Activated naive CD8-positive, alpha-beta T cell treated with anti-CD3 and anti-CD28 coated beads, Interleukin-2, amount 50 U/mL, for 24 hours (primary cell): ENCODE results near the gene PTPN20.

Experiments
- ATAC-seq: fragments of 150-1000 bp; cut with Tn5 transposase; one replicate; pipeline ENCODE4 v1.10.0; 2021
- DNase-seq: peaks from one replicate; pipeline ENCODE4 v3.0.0; 2021
- H3K27ac Mint-ChIP-seq: one replicate; pipeline ENCODE4 v1.8.0; 2021; ENCODE audit warnings: mild to moderate bottlenecking, mixed read lengths
- H3K27me3 Mint-ChIP-seq: one replicate; pipeline ENCODE4 v1.8.0; 2021; ENCODE audit warnings: mixed read lengths
- H3K36me3 Mint-ChIP-seq: one replicate; pipeline ENCODE4 v1.8.0; 2021; ENCODE audit warnings: low read depth, mixed read lengths
- H3K4me1 Mint-ChIP-seq: one replicate; pipeline ENCODE4 v1.8.0; 2021; ENCODE audit warnings: mixed read lengths
- H3K4me3 Mint-ChIP-seq: one replicate; pipeline ENCODE4 v1.8.0; 2021; ENCODE audit warnings: mild to moderate bottlenecking, moderate library complexity, mixed read lengths
- H3K9me3 Mint-ChIP-seq: one replicate; pipeline ENCODE4 v1.8.0; 2021; ENCODE audit warnings: mixed read lengths

PTPN20 gene

GRCh38 chr10:47041396-47042198 lies 130.4 kb downstream of the PTPN20 start:
- Mint-ChIP-seq H3K36me3 (no peaks in the 10 kb centered on the region), H3K27me3 (no peaks in the 10 kb centered on the region), H3K4me1 (no peaks in the 10 kb centered on the region), H3K4me3 (no peak overlapping the region), H3K27ac (no peak overlapping the region), H3K9me3 (no peaks in the 10 kb centered on the region)
- no peak for ATAC-seq
- no peak for DNase-seq

DNA sequence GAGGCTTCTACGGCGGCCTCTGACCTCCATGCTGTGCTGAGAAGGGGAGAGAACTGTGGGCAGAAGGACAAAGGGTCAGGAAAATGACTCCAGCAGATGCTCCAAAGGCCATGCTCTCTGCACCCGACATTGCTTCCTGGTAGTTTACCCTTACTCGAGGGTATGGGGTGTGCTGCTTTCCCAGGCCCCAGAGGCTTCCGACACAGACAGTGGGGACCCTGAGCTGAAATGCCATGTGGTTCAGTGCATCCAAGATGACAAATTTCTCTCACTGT lies 130.9 kb downstream of the PTPN20 start:
- H3K9me3 Mint-ChIP-seq: no peaks in the 10 kb centered on the region
- DNase-seq: no peak
- no peaks in the 10 kb centered on the region for H3K36me3 Mint-ChIP-seq
- no peaks in the 10 kb centered on the region for H3K4me1 Mint-ChIP-seq
- no peaks in the 10 kb centered on the region for H3K27me3 Mint-ChIP-seq
- H3K27ac Mint-ChIP-seq: no peak overlapping the region
- no peak overlapping the region for H3K4me3 Mint-ChIP-seq
- no peak for ATAC-seq

DNA sequence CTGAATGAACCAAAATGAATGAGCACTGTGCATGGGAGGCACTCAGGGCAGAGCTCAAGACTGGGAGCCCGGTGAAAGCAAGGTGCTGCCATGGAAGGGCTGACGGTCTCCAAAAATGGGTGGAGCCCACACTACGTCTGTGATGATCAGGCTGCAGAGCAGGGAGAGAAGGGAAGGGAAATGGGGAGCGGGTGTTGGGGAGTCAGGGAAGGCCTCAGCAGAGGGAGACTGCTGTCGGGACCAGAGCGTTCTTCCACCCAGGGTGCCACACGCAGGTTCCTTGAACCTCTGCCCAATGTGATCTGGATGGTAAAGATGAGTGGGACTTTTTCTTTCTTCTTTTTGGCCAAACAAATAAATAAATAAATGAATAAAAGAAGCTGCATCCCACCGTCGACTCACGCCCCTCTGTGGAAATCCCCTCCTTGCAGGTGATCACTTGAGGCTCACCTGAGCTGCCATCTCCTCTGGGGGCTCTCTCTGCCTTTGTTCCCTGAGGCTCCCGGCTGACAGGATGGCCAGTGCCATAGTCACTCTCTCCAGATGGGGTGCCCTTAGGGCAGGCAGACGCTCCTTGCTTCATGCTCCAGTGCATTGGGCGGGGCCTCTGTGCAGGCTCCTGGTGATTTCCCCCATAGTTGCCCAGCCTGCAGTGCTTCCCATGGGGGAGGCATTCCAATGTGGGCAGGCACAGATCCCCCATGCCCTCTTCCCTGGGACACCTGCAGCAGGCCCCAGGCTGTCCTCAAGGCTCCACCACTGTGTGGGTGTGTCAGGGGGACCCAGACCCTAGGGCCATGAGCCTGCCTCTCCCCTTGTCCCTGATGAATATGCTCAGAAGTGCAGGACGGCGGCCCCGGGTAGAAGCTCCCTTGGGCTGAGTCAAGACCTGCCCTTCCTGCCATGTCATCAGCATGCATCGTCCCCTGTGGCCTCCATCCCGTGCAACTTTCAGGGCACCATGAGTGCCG lies 131.8 kb downstream of the PTPN20 start:
- H3K27me3 Mint-ChIP-seq: no peaks in the 10 kb centered on the region
- DNase-seq: no peak
- no peaks in the 10 kb centered on the region for H3K9me3 Mint-ChIP-seq
- H3K4me3 Mint-ChIP-seq: no peak overlapping the region
- H3K27ac Mint-ChIP-seq: no peak overlapping the region
- no peak for ATAC-seq
- H3K4me1 Mint-ChIP-seq: peaks cover 6% of the 10 kb centered on the region
- no peaks in the 10 kb centered on the region for H3K36me3 Mint-ChIP-seq

- no peaks in the 10 kb centered on the region for H3K9me3 Mint-ChIP-seq
These were observed 132.8 kb downstream of the PTPN20 start for GRCh38 chr10:47043928-47044538.

DNA sequence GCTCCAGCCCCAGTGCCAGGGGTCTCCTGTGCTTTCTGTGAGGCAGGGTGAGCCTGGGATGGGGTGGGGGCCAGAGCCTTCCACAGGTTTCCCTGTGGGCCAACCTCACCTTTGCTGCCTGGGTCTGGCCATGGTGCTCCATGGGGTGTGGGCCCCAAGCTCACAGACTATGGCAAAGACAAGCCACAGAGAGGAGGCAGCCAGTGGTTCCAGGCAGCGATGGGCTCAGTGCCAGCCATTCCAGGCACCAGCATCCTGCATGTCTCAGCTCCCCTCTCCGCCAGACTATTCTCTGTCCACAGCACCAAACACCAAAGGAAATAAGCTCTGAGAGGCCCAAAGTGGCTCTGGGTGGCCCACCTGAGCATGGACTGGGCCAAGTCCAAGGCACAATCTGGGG lies 133.5 kb downstream of the PTPN20 start:
- Mint-ChIP-seq H3K27ac (no peak overlapping the region), H3K4me1 (peaks cover 16% of the 10 kb centered on the region), H3K27me3 (no peaks in the 10 kb centered on the region), H3K36me3 (no peaks in the 10 kb centered on the region), H3K4me3 (no peak overlapping the region), H3K9me3 (no peaks in the 10 kb centered on the region)
- DNase-seq (no peak), ATAC-seq (no peak)

More at GRCh38 chr10:47043928-47044538, 132.8 kb downstream of the PTPN20 start:
- no peaks in the 10 kb centered on the region for H3K27me3 Mint-ChIP-seq
- ATAC-seq: no peak
- H3K4me3 Mint-ChIP-seq: no peak overlapping the region
- H3K27ac Mint-ChIP-seq: no peak overlapping the region
- H3K4me1 Mint-ChIP-seq: peaks cover 14% of the 10 kb centered on the region
- no peak for DNase-seq
- no peaks in the 10 kb centered on the region for H3K36me3 Mint-ChIP-seq

GRCh38 chr10:47045331-47045861 lies 134.2 kb downstream of the PTPN20 start:
- Mint-ChIP-seq H3K27me3 (no peaks in the 10 kb centered on the region), H3K9me3 (no peaks in the 10 kb centered on the region), H3K36me3 (no peaks in the 10 kb centered on the region), H3K4me1 (peaks cover 16% of the 10 kb centered on the region), H3K4me3 (no peak overlapping the region), H3K27ac (no peak overlapping the region)
- DNase-seq: no peak
- no peak for ATAC-seq

- Mint-ChIP-seq H3K27ac (no peak overlapping the region), H3K4me3 (no peak overlapping the region)
These were observed 135.3 kb downstream of the PTPN20 start for GRCh38 chr10:47046321-47047126.

DNA sequence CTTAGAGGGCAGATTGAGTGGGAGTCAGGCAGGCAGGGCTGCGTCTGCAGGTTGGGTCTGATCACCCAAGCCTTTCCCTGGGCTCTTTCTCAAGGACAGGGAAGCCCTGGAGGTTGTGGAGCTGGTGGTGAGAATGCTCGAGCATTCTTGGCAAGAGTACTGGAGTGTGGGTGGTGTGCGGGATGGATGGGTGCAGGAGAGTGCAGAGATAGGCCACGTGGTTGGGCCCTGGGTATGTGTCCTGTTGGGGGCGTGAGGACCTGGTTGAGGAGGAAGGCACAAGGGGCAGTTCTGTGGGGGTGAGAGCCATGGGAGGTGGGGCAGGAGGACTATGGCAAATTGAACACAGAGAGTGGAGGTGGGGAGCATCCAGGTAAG lies 135.9 kb downstream of the PTPN20 start:
- Mint-ChIP-seq H3K4me1 (peaks cover 16% of the 10 kb centered on the region), H3K4me3 (no peak overlapping the region), H3K9me3 (no peaks in the 10 kb centered on the region), H3K27me3 (no peaks in the 10 kb centered on the region), H3K36me3 (no peaks in the 10 kb centered on the region), H3K27ac (no peak overlapping the region)
- no peak for DNase-seq
- ATAC-seq: no peak

More at GRCh38 chr10:47046321-47047126, 135.3 kb downstream of the PTPN20 start:
- Mint-ChIP-seq H3K9me3 (no peaks in the 10 kb centered on the region), H3K27me3 (no peaks in the 10 kb centered on the region), H3K4me1 (peaks cover 16% of the 10 kb centered on the region), H3K36me3 (no peaks in the 10 kb centered on the region)
- ATAC-seq: no peak
- DNase-seq: no peak

DNA sequence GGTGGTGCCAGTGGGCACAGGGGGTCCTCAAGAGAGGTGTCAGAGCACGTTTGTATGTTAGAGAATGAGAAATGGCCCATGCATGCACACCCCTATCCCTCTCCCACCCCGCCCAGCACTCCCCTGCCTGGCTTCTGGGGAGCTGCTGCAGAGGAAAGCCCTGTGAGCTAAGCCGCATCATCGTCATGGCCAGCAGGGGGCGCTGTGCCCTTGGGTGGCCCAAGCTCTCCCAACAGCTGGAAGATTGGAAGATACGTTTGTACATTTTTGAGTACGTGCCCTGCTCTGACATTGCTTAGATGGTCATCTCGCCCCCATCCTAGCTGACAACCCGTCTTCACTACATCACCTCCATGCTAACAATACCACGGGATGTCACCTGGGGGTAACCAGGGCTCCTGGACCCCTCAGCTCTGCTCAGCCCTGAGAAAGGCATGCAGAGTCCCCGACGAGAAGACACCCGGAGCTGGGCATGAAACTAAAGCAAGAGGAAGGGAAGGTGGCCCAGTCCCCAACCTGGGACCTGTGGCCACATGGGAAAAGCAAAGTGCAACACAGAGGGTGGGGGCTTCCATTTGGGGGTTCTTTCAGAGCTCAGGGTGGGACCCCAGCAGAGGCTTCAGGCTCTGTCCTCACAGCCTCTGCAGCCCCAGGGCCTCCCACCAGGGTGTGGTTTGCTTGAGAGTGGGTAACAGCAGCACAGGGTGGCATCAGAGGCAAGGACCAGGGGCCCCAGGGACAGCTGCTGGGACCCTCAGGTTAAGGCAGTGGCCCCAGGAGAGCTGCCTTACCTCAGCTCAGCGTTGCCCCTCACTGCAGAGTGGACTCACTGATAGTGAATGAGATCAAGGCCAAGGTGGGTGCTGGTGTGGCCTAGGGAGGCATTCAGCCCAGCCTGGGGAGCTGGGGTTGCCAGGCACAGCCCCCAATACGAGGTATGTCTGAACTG lies 136.6 kb downstream of the PTPN20 start:
- no peaks in the 10 kb centered on the region for H3K27me3 Mint-ChIP-seq
- peak; percentile 85 for DNase-seq
- peaks cover 16% of the 10 kb centered on the region for H3K4me1 Mint-ChIP-seq
- no peak overlapping the region for H3K4me3 Mint-ChIP-seq
- no peaks in the 10 kb centered on the region for H3K36me3 Mint-ChIP-seq
- H3K9me3 Mint-ChIP-seq: no peaks in the 10 kb centered on the region
- peak; percentile 60 for ATAC-seq
- no peak overlapping the region for H3K27ac Mint-ChIP-seq

GRCh38 chr10:47048526-47048905 lies 137.3 kb downstream of the PTPN20 start:
- Mint-ChIP-seq H3K4me1 (peaks cover 16% of the 10 kb centered on the region), H3K27me3 (no peaks in the 10 kb centered on the region), H3K27ac (no peak overlapping the region), H3K4me3 (no peak overlapping the region), H3K9me3 (no peaks in the 10 kb centered on the region), H3K36me3 (no peaks in the 10 kb centered on the region)
- DNase-seq (peak; percentile 18), ATAC-seq (no peak)

- peak overlapping the region; percentile 8 for H3K27ac Mint-ChIP-seq
- no peaks in the 10 kb centered on the region for H3K9me3 Mint-ChIP-seq
- DNase-seq (no peak), ATAC-seq (no peak)
- no peaks in the 10 kb centered on the region for H3K36me3 Mint-ChIP-seq
- peaks cover 16% of the 10 kb centered on the region for H3K4me1 Mint-ChIP-seq
- no peak overlapping the region for H3K4me3 Mint-ChIP-seq
- H3K27me3 Mint-ChIP-seq: no peaks in the 10 kb centered on the region
These were observed 138.0 kb downstream of the PTPN20 start for GRCh38 chr10:47049056-47049851.

DNA sequence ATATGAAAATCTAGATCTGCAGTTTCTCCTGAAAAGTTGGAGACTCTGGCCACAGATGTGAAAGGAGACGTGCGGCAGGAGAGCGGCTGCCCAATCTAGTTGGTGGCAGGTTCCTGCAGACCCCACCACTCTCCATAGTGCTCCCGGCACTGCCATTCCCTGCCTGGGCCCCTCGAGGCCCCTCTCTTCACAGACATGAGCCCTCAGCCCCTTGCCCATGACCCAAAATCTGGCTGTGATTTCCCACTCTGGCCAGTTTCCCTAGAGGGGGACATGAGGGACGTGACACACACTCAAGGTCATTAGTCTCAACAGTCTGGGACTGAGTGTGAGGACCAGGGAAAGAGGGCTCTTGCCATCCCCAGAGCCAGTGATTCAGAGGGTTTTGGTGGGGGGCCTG lies 138.7 kb downstream of the PTPN20 start:
- no peak overlapping the region for H3K27ac Mint-ChIP-seq
- no peak for ATAC-seq
- DNase-seq: no peak
- no peaks in the 10 kb centered on the region for H3K36me3 Mint-ChIP-seq
- H3K9me3 Mint-ChIP-seq: no peaks in the 10 kb centered on the region
- H3K27me3 Mint-ChIP-seq: no peaks in the 10 kb centered on the region
- peaks cover 16% of the 10 kb centered on the region for H3K4me1 Mint-ChIP-seq
- no peak overlapping the region for H3K4me3 Mint-ChIP-seq
